Activated CD8-positive, alpha-beta memory T cell treated with anti-CD3 and anti-CD28 coated beads, Interleukin-2, amount 50 U/mL, for 24 hours (primary cell): ENCODE results near the gene MBNL1.
"Not testable (repeated sequence)": the region's sequence is repeated elsewhere in the genome, so short reads cannot be mapped to it uniquely, and the experiment has no call there.

Experiments used
- DNase-seq: peaks from one replicate; pipeline ENCODE4 v3.0.0-alpha.2; 2020; ENCODE audit errors: extremely low read depth

MBNL1 gene

GRCh38 chr3:152376351-152377183, 107.8 kb downstream of the MBNL1 start:
- DNase-seq: no peak

- DNase-seq: no peak
These were observed 108.4 kb downstream of the MBNL1 start for GRCh38 chr3:152377184-152377570.

- DNase-seq: no peak
These were observed 110.8 kb downstream of the MBNL1 start for GRCh38 chr3:152379415-152380042.

GRCh38 chr3:152380043-152380442, 111.3 kb downstream of the MBNL1 start:
- DNase-seq: no peak

- DNase-seq: no peak
These were observed 113.2 kb downstream of the MBNL1 start for GRCh38 chr3:152381881-152382295.

- no peak for DNase-seq
These were observed 113.8 kb downstream of the MBNL1 start for GRCh38 chr3:152382312-152383135.

- DNase-seq: no peak
These were observed 114.4 kb downstream of the MBNL1 start for GRCh38 chr3:152383136-152383606.

GRCh38 chr3:152384412-152384811, 115.7 kb downstream of the MBNL1 start:
- no peak for DNase-seq

- no peak for DNase-seq
These were observed 117.0 kb downstream of the MBNL1 start for GRCh38 chr3:152385761-152386160.

GRCh38 chr3:152386208-152386607, 117.5 kb downstream of the MBNL1 start:
- DNase-seq: no peak

GRCh38 chr3:152388631-152389030, 119.9 kb downstream of the MBNL1 start:
- no peak for DNase-seq

GRCh38 chr3:152389316-152389934, 120.7 kb downstream of the MBNL1 start:
- no peak for DNase-seq

GRCh38 chr3:152390647-152391046, 121.9 kb downstream of the MBNL1 start:
- no peak for DNase-seq

GRCh38 chr3:152391671-152392070, 122.9 kb downstream of the MBNL1 start:
- DNase-seq: no peak

- no peak for DNase-seq
These were observed 123.6 kb downstream of the MBNL1 start for GRCh38 chr3:152392272-152392880.

- DNase-seq: no peak
These were observed 125.5 kb downstream of the MBNL1 start for GRCh38 chr3:152394246-152394645.

GRCh38 chr3:152395764-152396163, 127.0 kb downstream of the MBNL1 start:
- DNase-seq: no peak

- no peak for DNase-seq
These were observed 128.1 kb downstream of the MBNL1 start for GRCh38 chr3:152396867-152397266.

- DNase-seq: not testable (repeated sequence)
These were observed 128.6 kb downstream of the MBNL1 start for GRCh38 chr3:152397348-152397747.

GRCh38 chr3:152398495-152398894, 129.8 kb downstream of the MBNL1 start:
- DNase-seq: no peak

- no peak for DNase-seq
These were observed 130.6 kb downstream of the MBNL1 start for GRCh38 chr3:152399374-152399773.
